GM18861 (cell line): ENCODE data around the gene VSTM2L.

Experiments
- ATAC-seq: cut with Tn5 transposase; IDR thresholded peaks from one replicate; pipeline ENCODE4 v1.9.1; 2021; ENCODE audit not compliant: unreplicated experiment

VSTM2L gene

DNA sequence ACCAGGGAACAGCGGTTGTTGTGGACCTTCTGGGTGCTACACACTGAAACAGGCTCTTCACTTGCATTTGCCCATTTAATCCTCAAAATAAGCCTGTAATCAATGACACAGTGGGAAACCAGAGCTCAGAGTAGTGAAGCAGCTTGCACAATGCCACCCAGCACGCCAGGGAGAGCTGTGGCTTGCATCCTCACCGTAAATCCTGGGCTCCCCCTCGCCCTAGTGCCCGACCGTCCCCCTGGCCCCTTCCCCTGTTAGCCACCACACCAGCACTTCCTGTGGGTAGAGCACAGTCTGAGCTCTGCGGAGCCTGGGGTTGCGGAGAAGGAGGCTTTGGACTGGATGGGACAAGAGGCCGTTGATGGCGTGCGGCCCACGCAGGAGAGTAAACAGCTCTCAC is 14.5 kb downstream of the VSTM2L start:
- ATAC-seq: no peak

DNA sequence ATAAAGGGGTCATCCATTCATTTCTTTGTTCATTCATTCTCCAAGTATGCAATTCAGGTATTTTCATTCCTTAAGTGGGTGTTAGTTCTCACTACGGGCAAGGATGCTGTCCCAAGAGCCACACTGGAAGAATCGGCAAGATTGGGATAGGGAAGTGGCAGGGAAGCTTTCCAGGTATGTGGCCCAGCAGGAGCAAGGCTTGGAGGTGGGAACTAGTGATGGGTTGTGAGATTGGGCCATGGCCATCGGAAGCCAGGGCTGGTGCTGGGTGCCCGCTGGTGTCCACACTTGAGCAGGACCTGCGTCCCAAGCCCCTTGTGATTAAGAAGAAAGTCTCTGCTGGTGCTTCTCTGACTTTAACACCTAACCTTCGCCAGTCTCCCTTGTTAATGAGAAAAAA is 15.1 kb downstream of the VSTM2L start:
- ATAC-seq: no peak

DNA sequence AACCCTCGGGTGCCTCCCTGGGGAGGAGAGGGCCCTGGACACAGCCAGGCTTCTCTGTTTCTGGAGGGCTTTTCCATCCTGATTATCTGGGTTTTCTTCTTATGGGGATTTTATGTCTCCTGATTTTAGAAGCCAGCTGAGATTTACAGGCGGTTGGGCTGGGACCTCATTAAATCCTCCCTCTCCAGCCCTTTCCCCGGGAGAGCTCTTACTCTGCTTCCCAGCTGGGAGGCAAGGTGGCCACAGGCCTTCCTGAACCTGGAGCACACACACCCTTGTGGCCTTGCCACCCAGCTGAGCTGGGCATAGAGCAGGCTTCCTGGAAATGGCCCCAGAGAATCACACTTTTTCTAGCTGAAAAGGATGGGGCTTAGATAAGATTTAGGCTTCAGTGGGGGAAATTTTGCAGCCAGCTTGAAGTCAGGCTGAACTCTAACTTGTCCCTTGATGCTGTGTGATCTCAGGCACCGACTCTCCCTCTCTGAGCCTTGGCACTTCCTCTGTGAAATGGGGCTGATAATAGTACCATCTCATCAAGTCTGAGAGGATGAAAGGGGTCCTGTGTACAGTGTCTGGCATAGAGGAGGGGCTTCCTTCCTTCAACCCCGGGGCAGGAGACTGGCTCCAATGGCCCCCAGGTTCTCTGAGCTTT is 16.6 kb downstream of the VSTM2L start:
- no peak for ATAC-seq

DNA sequence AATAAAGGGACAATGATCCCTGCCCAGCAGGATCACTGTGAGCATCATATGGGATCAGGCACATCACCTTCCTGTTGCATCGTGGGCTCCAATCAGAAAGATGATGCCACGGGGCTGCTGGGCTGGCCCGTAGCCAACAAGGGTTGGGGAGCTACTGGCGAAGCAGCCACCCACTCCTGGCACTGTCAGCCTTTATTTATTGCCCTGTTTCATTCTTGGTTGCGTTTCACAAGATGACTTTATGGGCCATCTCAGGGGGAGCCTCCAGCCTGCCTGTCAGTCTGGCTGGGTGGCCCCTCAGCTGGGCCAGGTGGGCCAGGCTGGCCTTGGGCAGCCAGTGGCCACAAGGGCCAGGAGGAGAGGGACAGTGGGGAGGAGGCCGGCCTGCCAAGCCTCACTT is 17.3 kb downstream of the VSTM2L start:
- no peak for ATAC-seq

DNA sequence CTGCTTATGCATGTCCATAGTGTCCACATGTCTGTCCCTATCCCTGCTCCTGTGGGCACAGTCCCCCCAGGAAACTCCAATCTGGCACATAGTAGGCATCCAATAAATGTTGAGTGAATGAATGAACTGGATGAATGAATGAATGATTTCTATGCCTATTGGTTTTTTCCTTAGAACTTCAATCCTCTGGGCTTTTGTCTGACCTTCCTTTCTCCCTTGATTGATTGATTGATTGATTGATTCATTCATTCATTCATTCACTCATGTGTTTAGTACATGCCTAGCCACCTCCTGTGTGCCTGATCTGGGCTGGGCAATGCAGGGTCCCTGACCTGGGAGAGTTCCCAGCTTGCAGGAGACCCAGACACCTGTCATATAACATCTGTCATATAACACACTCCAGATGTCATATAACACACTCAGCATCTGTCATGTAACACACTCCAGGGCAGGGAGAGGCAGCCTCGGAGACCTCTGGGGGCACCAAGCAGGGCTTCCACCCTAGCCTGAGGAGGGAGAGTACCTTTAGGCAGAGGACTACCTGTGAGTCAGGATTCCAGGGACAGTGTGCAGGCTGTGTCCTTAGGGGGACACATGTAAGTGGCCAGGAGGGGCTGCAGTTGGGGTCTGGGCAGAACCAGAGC is 17.9 kb downstream of the VSTM2L start:
- no peak for ATAC-seq

DNA sequence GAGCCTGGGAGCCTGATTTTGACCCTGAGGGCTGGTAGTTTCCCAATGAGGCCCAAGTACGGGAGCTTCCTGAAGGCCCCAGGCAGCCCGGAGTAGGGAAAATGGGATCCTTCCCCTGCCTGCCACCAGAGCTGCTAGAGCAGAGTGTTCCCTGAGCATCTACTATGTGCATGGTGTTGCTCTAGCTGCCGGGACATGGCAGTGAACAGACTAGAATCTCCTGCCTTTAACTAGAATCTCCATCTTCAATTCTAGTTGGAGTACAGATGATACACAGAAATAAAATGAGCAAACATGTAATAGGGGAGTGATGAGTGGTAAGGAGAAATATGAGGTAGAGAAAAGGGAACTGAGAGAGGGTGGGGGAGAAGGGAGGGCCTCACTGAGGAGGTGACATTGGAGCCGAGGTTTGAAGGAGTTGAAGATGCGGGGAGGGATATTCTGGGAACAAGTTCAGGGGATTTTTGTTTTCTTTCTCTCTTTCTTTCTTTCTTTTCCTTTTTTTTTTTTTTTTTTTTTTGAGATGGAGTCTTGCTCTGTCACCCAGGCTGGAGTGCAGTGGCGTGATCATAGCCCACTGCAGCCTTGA is 18.5 kb downstream of the VSTM2L start:
- ATAC-seq: no peak

DNA sequence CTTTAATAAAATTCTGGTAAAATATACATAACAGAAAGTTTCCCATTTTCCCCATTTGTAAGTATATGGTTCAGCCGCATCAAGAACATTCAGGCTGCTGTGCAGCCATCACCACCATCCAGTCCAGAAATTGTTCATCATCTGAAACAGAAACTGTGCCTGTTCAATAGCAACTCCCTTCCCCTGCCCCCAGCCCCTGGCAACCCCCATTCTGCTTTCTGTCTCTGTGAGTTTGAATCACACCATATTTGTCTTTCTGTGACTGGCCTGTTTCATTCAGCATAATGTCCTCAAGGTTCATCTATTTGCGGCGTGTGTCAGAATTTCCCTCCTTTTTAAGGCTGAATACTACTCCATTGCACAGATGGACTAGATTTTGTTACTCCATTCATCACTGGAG is 19.1 kb downstream of the VSTM2L start:
- ATAC-seq: no peak

DNA sequence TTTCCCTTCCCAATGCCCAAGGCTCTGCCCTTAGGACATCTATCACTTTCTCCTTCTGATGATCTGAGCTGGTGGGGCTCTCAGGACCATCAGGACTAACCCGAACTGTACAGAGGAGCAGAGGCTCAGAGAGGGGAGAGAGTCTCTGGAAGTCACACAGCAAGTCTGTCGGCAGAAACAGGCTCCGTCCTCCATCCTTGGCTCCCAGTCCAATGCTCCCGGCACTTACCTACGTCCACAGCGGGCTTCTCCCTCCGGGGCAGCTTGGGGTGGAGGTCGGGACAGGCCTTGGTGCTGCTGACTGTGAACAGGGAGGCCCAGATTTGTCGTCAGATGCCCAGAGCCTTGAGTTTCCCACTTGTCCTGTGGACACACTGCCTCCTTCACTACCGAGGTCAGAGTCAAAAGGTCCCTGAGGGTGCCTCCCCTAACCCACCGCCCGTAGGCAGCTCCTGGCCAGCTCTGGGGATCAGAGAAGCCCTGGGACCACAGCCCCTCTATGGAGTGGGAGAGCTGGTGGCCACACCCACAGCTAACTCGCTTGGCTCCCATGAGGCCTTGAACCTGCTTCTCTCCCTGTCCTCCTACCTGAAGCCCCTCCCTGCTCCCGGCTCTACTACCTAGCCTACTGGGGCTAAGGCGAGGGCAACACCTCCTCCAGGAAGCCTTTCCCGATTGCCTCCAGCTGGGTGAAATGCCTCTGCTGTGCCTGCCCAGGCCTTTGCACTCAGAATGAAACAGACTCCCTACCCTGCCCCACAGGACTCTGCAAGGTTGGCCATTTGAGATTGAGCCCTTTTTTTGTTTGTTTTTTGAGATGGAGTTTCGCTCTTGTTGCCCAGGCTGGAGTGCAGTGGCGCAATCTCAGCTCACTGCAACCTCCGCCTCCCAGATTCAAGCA is 22.6 kb downstream of the VSTM2L start:
- ATAC-seq: no peak

DNA sequence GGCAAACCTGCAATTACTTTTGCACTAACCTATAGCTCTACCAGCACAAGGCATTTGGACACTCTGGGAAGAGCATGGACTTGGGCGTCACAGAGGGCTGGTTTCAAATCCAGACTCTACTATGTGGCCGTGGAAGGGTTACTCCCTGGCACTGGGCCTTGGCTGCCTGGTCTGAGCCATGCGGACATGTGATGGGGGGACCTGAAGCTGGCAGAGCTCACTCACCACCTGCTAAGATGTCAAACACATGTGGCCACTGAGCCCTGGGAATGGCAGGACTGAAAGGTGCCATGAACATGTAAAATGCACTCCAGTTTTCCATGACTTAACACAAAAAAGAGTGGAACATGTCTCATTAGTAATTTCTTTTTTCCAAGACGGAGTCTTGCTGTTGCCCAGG is 23.7 kb downstream of the VSTM2L start:
- no peak for ATAC-seq

DNA sequence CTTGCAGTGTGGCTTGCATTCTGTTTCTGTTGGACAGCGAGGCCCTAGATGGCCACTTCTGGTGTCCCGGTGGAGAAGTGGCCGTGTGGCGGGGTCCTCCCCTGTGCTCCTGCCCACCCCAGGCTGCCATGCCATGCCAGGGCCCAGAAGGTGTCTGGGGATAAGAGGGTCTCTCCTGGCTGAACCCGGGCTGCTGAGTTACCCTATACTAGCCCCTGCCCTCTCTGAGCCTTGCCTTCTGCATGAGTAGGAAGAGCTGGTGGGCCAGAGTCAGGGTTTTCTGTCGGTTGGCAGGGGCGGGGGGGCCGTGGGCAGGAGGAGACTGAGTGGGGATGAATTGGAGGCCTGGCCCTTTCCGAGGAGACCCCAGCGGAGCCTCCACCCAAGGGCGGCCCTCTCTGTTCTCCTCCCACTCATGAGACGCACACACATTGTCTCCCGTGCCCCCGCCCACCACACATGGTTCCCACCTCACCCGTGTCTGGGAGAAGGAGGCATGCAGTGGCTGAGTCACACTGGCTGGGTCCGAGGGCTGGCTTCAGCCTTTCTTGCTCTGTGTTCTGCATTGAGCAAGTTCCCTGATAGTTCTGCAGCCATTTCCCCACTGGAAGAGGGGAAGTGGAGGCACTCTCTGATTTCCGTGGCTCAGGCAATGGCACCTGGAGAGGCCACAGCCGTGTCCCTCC is 24.6 kb downstream of the VSTM2L start:
- no peak for ATAC-seq

DNA sequence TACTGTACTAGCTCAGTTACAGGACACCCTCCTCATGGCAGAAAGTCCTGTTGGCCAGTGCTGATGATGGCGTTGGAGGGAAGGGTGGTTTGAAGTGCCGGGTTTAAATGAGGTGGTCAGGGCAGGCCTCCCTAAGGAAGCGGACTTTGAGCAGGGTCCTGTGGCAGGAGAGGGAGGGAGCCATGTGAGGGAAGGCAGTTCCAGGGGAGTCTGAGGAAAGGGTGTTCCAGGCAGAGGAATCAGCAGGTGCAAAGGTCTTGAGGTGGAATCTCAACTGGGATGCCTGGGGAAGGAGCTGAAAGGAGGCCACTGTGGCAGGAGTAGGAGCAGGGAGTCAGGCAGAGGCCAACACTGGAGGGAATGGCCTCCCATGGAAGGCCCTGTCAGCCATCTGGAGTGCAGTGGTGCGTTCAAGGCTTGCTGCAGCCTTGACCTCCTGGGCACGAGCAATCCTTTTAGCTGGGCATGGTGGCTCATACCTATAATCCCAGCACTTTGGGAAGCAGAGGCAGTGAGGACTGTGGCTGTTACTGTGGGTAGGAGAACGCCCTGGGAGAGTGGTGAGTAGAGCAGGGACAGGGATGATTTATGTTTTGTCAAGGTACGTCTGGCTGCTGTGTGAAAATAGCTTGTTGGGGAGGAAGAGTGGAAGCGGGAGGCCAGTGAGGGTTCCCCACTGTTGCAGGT is 26.2 kb downstream of the VSTM2L start:
- ATAC-seq: no peak

DNA sequence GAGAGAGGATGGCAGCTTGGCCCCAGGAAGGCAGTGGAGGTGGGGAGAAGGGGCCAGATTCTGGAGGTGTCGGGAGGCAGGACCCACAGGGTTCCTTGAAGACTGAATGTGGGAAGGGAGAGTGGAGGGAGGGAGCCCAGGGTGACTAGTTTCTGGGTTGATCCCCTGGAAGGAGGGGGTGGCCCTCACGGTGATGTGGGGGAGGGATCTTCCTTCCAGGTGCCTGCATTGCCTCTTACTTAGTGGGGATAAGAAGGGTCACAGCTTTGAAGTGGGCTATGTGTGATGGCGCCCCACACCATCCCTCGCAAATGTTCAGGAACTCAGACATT is 26.7 kb downstream of the VSTM2L start:
- no peak for ATAC-seq

DNA sequence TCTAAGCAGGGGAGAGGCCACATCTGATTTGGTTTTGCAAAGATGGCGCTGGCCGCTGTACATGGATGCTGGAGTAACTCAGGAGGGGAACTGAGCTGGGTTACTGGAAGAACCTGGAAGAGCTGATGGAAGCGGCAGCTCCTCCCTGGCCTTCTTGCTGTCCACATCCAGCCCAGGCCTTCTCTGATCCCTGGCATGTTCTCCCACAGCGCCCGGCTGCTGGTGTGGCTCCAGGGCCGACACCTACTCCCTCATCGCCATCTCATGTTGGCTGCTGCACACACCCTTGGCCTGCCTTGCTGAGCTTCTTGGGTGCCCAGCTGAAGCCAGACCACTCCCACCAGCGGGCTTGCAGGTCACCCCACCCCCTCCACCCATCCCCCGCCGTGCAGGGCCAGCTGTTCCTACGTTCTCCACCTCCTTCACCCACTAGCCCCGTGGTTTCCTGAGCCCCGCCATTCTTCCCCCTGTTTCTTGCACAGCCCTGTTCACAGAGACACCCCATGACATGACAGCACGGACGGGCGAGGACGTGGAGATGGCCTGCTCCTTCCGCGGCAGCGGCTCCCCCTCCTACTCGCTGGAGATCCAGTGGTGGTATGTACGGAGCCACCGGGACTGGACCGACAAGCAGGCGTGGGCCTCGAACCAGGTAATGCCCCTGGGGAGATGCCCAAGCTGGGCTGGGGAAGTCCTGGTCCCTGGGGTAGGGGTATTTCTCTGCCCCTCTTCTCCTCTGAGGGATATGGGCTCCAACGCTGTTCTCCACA is 28.4 kb downstream of the VSTM2L start:
- ATAC-seq: no peak

DNA sequence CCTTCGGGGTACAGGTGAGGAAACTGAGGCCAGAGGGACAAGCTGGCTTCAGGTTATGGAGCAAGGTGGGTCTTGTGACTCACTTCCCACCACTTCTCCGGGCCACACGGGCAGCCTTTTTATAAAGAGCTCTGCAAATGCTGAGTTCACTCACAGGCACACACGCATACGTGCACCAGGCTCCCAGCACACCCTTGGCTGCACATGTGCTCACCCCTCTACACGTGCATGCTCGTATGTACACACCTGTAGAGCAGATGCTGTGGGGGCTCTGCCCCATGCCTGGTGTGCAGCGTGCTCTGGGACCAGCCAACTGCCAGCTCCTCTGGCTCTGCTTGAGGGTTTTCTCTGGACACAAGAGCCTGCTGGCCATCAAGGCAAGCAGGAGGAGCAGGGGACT is 29.1 kb downstream of the VSTM2L start:
- ATAC-seq: no peak

DNA sequence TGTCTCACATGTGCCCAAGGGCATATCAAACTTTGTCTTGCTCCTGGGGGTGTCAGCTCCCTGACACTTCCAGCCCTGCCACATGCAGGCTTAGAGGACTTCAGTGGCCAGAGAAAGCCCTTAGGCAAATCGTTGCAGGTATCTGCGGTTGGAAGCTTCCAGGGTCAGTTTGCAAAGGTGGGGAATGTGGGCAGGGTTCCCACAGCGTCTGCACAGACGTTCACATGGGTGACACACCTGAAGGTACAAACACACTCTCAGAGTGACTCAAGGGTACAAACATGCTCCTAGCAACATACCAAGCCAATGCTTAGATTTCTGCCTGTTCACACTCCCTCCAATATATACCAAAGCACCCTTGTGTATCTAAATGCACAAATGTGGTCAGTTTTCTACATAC is 30.0 kb downstream of the VSTM2L start:
- ATAC-seq: no peak

DNA sequence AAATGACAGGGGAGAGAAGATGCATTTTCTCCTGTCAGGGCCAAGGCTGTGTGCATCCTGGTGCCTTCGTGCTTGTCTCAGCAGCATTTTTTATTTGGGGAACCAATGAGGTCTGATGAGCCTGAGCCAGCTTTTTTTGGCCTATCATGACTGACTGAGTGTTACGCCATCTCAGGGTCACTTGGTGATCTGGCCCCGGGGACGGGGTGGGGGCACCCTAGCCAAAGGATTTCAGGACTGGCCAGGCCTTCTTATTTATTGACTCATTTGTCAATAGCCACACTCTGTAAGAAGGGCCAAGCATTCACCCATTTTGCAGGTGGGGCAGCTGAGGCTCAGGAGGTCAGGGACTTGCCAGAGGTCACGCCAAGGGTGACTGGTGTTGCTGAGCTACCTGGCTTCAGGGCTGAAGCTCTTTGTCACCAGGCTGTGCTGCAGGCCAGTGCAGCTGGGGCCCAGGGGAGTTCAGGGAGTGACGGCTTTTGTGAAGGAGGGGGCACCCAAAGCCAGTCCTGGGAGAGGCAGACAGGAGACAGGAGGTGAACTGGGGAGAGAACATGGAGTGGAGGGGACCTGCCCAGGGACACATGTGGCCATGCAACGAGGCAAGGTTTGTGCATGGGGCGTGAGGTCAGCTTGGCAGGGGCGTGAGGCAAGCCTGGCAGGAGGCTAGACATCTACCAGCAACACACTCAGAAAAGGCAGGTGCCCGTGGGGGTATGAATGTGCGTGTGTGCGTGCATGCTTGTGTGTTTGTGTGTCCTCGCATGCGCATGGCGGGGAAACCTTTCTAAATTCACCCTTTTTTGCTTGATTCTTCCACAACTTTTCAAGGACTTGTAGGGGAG is 31.1 kb downstream of the VSTM2L start:
- no peak for ATAC-seq

DNA sequence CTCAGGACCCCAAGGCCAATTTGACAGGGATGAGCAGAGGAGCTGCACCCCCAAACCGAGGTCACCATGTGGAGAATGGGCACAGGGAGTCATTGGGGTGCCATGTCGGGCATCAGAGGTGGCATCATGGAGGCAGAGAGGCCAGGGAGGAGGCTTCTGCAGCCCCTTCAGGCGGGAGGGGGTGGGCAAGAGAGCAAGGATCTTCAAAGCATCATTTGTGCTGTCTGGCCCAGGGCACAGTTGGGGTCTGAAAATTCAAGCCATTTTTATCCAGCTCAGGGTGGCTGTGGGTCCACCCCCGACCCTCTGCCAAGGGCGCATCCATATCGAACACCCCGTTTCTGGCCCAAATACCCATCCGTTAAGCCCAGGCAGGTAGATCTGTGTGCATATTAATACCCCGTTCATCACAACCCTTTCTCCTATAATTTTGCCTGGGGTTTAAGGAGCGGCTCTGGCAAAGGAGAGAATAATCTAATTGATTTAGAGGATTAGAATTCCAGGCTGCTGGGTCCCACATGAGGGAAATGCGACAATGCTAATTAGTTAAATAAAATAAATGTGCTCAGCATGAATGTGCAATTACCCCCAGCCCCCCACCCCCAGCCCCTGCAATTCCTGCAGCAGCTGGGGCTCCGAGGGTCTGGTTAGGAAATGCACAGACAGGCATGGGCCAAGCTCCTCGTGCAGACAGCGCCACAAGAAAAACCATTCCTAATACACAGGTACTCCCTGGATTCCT is 31.9 kb downstream of the VSTM2L start:
- no peak for ATAC-seq

DNA sequence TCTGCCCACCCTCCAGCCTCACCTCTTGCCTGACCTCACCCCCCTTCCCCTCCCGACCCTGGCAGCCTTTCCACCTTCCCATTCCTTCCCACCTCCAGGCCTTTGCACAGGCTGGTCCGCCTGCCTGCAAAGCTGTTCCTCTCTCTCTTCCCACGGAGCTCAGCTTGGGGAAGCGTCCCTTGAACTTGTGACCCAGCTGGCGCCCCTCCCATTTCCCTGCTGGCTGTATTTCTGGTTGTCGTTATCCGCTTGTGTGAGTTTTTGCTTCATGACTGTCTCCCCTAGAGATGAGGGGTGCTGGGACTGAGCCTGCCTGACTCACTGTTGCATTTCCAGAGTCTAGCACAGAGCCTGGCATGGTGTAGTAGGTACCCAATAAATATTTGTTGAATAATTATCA is 32.5 kb downstream of the VSTM2L start:
- ATAC-seq: no peak
